A673 (cell line): ENCODE results near the gene WFDC13. TPM values are rescaled to one million over a fixed set of nuclear protein-coding genes. Genes with fewer than 3 reads are reported as not detected.
"Not testable (repeated sequence)": the region's sequence is repeated elsewhere in the genome, so short reads cannot be mapped to it uniquely, and the experiment has no call there.

ENCODE experiments used
- BruUV-seq: library from RNA; stranded (reverse); fragments of 400-500 nt; replicated peaks from 2 replicates; lab custom pipeline; 2021; lab: Mats Ljungman, UMichigan
- CTCF ChIA-PET: fragments of 300-600 bp; sonication (Branson Sonifier 250); formaldehyde crosslinking; loops from one replicate; lab custom pipeline; 2022; ENCODE audit warnings: antibody characterized with exemption; lab: Charles Lee
- POLR2A ChIA-PET: fragments of 300-600 bp; sonication (Branson Sonifier 250); formaldehyde crosslinking; loops from one replicate; lab custom pipeline; 2022; ENCODE audit warnings: antibody characterized with exemption; ENCODE audit not compliant: low non-redundant PET; lab: Charles Lee
- DNase-seq: peaks from one replicate; pipeline ENCODE4 v3.0.0-alpha.2; 2015; ENCODE audit warnings: low spot score
- H3K27ac ChIP-seq: fragments of 200-600 bp; sonication (generic); 2 replicates; pipeline ENCODE4 v1.5.1; 2016; ENCODE audit warnings: mixed run types, low read depth, mild to moderate bottlenecking, mixed read lengths, antibody characterized with exemption, low read length; ENCODE audit not compliant: poor library complexity, severe bottlenecking
- H3K27me3 ChIP-seq: fragments of 200-600 bp; sonication (generic); replicated peaks from 2 replicates; pipeline ENCODE4 v1.6.1; 2017; ENCODE audit warnings: mixed run types, low read depth, mild to moderate bottlenecking, mixed read lengths, antibody characterized with exemption, low read length; ENCODE audit not compliant: insufficient read depth, poor library complexity
- H3K36me3 ChIP-seq: fragments of 200-600 bp; sonication (generic); 2 replicates; pipeline ENCODE4 v1.6.1; 2016; ENCODE audit warnings: mixed run types, mild to moderate bottlenecking, mixed read lengths, antibody characterized with exemption, low read length; ENCODE audit not compliant: insufficient read depth, poor library complexity, severe bottlenecking
- H3K4me1 ChIP-seq: fragments of 200-600 bp; sonication (generic); 2 replicates; pipeline ENCODE4 v1.6.1; 2017; ENCODE audit warnings: mixed run types, mild to moderate bottlenecking, mixed read lengths, antibody characterized with exemption, low read length; ENCODE audit not compliant: insufficient read depth, poor library complexity, severe bottlenecking
- H3K4me3 ChIP-seq: fragments of 200-600 bp; sonication (generic); 2 replicates; pipeline ENCODE4 v1.5.1; 2016; ENCODE audit warnings: low read depth, mixed run types, mild to moderate bottlenecking, mixed read lengths, low read length; ENCODE audit not compliant: poor library complexity, severe bottlenecking
- H3K9me3 ChIP-seq: fragments of 200-600 bp; sonication (generic); 2 replicates; pipeline ENCODE4 v1.6.1; 2016; ENCODE audit warnings: mixed run types, low read depth, mild to moderate bottlenecking, mixed read lengths, antibody characterized with exemption, low read length; ENCODE audit not compliant: poor library complexity, severe bottlenecking
- EZH2 ChIP-seq: fragments of 200-600 bp; sonication (generic); IDR thresholded peaks from 2 replicates; pipeline ENCODE4 v1.6.1; 2017; ENCODE audit warnings: borderline replicate concordance, low read depth, mild to moderate bottlenecking, mixed read lengths, antibody characterized with exemption, low read length; ENCODE audit not compliant: poor library complexity, severe bottlenecking
- intact Hi-C: fragments of 100-400 bp; cut with micrococcal nuclease; formaldehyde crosslinking; loops from one replicate; pipeline ENCODE4 v1.10.0; 2022; ENCODE audit not compliant: unreplicated experiment
- total RNA-seq: library from RNA; stranded (reverse); gene quantifications from 2 replicates; pipeline ENCODE4 v1.2.3, GENCODE V29; 2021
- TF ChIP-seq, protein P1 (sequence below): fragments of 300-800, 200-600 bp; sonication (generic); conservative IDR thresholded peaks from 2 replicates; pipeline ENCODE4 v1.5.1; 2017; ENCODE audit warnings: low read depth, mild to moderate bottlenecking, antibody characterized with exemption, low read length, moderate library complexity, mixed read lengths

Gene WFDC13
- total RNA-seq, 1 experiment from 2014 or later = not detected

DNA sequence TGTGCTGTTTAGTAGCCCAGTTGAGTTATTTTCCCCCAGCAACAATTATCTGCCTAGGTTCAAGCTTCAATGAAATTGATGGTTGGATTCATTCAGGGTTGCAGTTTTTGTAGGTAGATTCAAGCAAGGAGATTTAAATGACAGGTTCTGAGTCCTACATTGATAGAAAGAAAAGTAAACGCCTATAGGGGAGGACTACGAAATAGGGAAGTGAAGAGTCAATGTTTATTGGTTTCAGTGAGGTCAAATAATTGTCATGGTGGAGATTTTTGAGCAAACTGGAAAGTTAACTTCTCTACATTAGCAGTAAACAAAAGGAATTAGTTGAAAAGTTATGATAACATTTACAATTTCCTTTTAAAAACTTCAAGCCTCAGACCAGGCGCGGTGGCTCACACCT lies 734 bp upstream of the WFDC13 start:
- no peak for DNase-seq
- Histone ChIP-seq H3K4me3 (no peak overlapping the region), H3K4me1 (no peaks in the 10 kb centered on the region), H3K9me3 (no peaks in the 10 kb centered on the region), H3K27ac (no peak overlapping the region), H3K27me3 (peaks cover 18% of the 10 kb centered on the region), H3K36me3 (no peaks in the 10 kb centered on the region)
- intact Hi-C loops = no loop called here
- TF ChIP-seq EZH2 = no peak
- TF ChIP-seq, protein P1, sequence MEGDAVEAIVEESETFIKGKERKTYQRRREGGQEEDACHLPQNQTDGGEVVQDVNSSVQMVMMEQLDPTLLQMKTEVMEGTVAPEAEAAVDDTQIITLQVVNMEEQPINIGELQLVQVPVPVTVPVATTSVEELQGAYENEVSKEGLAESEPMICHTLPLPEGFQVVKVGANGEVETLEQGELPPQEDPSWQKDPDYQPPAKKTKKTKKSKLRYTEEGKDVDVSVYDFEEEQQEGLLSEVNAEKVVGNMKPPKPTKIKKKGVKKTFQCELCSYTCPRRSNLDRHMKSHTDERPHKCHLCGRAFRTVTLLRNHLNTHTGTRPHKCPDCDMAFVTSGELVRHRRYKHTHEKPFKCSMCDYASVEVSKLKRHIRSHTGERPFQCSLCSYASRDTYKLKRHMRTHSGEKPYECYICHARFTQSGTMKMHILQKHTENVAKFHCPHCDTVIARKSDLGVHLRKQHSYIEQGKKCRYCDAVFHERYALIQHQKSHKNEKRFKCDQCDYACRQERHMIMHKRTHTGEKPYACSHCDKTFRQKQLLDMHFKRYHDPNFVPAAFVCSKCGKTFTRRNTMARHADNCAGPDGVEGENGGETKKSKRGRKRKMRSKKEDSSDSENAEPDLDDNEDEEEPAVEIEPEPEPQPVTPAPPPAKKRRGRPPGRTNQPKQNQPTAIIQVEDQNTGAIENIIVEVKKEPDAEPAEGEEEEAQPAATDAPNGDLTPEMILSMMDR = no peak
- no TSS peak for BruUV-seq
- POLR2A ChIA-PET = no interaction called here
- CTCF ChIA-PET = no interaction called here

DNA sequence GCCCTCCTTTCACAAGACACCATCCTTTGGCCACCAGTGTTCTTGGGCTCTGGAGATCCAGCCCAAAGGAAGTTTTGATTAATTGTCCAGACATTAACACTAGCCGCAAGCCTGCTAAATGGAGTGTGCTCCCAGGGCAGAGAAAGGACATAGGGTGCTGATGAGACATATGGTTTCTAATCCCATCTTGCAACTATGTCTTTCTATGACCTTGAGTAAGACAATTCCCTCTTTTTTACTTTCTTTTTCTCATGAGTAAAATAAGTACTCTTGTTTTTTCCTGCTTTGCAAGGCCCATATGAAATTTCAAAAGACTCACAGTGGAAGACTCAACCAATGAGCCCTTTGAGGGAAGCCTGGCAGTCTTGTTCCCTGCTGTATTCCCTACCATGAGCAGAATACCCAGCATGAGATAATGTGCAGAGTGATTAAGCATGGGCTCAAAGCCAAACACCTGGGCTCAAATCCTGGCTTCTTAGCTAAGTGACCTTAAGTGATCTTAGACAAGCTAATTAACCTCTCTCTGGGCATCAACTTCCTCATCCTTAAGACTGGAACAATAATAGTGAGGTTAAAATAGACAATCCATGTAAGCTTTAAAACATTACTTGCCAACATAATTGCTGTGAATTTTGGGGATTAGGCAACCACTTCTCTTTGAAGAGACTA lies 3.3 kb downstream of the WFDC13 start, which contains the start of gene WFDC10B:
TSS of gene WFDC10B (minus strand) at position 51 of the 669 bp plus-strand sequence. CDS start 19,027 bp downstream, outside the sequence.
- intact Hi-C loops = no loop called here
- no peak for DNase-seq
- Histone ChIP-seq H3K9me3 (no peaks in the 10 kb centered on the region), H3K36me3 (no peaks in the 10 kb centered on the region), H3K27me3 (peaks cover 23% of the 10 kb centered on the region), H3K4me1 (no peaks in the 10 kb centered on the region), H3K27ac (no peak within 1 kb of the TSS), H3K4me3 (no peak within 1 kb of the TSS)
- ChIA-PET POLR2A (no interaction called here), CTCF (no interaction called here)
- no TSS peak for BruUV-seq
- TF ChIP-seq EZH2 = no peak
- TF ChIP-seq, protein P1 = no peak

DNA sequence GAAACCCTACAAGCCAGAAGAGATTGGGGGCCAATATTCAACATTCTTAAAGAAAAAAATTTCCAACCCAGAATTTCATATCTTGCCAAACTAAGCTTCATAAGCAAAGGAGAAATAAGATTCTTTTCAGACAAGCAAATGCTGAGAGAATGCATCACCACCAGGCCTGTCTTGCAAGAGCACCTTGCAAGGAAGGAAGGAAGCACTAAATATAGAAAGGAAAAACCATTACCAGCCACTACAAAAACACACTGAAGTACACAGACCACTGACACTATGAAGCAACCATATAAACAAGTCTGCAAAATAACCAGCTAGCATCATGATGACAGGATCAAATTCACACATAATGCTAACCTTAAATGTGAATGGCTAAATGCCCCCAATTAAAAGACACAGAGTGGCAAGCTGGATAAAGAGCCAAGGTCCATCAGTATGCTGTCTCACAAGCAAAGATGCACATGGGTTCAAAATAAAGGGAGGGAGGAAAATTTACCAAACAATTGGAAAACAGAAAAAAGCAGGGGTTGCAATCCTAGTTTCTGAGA lies 14.4 kb downstream of the WFDC13 start:
- POLR2A ChIA-PET, DNase-seq, CTCF ChIA-PET: not testable (repeated sequence)

DNA sequence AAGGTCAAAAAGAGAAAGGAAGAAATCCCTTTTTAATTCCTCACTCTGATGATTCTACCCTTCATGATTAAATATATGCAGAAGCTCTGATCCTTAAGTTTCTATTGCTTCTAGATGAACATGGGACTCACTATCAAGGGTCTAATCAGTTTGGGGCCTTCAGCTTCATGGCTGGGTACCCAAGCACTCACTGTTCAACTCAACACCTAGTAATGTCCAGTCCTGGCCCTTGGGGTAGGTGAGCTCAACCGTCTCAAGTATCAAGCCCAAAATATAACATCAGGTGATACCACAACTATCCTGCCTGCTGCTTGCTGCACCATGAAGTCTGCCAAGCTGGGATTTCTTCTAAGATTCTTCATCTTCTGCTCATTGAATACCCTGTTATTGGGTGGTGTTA lies 20.2 kb downstream of the WFDC13 start, which contains the start of gene SPINT4:
TSS of gene SPINT4 (plus strand) at position 301 of the 400 bp plus-strand sequence. CDS start at position 322, 21 bp downstream.
- POLR2A ChIA-PET = no interaction called here
- Histone ChIP-seq H3K4me3 (no peak within 1 kb of the TSS), H3K4me1 (no peaks in the 10 kb centered on the region), H3K36me3 (no peaks in the 10 kb centered on the region), H3K9me3 (no peaks in the 10 kb centered on the region), H3K27ac (no peak within 1 kb of the TSS), H3K27me3 (peaks cover 26% of the 10 kb centered on the region)
- TF ChIP-seq, protein P1 = no peak
- TF ChIP-seq EZH2 = no peak
- BruUV-seq = no TSS peak
- intact Hi-C loops = no loop called here
- no peak for DNase-seq
- CTCF ChIA-PET = no interaction called here

More for the DNA sequence above, 14.4 kb downstream of the WFDC13 start:
- H3K27ac ChIP-seq, H3K36me3 ChIP-seq, BruUV-seq, H3K4me3 ChIP-seq, H3K4me1 ChIP-seq, H3K27me3 ChIP-seq, H3K9me3 ChIP-seq, intact Hi-C loops: not testable (repeated sequence)
